ENCODE results near the gene PRRC2A. TPM values are rescaled to one million over a fixed set of nuclear protein-coding genes. Genes with fewer than 3 reads are reported as not detected.

PRRC2A gene
- total RNA-seq, 1 donor from 2014 or later = 76.9 TPM

DNA sequence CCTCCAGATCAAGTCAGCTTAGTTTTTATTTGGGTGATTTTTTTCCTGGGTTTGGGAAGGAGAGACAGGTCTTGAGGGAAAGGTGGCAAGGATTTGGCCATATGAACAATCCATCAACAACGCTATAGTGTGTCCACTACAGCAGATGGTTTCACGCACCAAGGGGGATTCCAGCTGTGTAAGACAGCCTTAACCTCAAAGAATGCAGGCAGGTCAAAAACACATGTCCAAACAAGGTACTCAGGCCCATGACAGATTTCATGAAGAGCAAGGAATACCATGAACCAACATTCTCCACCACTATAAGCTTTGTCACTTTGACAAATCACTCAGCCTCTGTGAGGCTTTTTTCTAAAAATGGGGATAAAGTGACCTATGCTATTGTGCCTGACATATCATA is 3.5 kb upstream of the PRRC2A start:
- intact Hi-C loops (cut with micrococcal nuclease) = no loop called here
- DNase-seq = no peak

DNA sequence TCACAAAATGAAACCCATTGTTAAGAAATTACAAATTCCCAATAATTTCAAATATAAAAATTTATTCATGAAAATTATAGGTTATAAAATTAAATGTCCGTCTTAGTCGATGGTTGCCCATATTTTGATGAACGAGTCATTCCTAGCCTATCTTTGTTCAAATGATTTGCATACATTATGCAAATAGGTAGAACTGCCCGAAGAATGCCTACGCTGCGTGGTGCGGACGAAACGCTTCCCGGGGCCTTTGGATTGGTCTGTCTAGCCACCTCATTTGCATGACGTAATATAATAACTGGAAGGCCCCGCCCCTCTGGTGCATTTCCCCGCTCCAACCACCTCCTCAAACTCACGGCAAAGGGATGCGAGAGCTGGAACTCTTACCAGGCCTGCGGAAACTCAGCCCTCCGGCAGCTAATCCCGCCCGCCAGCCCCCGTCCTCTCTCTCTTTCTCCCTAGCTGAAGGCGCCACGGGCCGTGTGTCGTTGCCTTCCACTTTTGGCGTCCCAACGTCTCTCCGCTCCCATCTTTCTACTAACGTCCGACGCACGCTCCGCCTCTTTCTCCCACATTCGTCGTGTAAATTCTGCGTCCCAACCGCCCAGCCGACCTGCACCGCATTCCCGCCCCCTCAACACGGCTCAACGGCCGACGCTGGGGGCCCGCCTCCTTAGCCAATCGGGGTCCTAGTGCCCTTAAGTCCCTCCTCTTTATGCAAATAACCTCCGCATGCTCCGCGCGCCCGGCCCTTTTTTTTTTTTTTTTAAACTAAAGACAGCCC is 520 bp upstream of the PRRC2A start:
- DNase-seq = peak; percentile 98
- intact Hi-C loops (cut with micrococcal nuclease) = no loop called here
- peak; percentile 93 for ATAC-seq

More for the DNA sequence above, 3.5 kb upstream of the PRRC2A start:
- no peak for ATAC-seq

- intact Hi-C loops (cut with micrococcal nuclease) = no loop called here
- no peak for ATAC-seq
- DNase-seq = no peak
Observed at GRCh38 chr6:31621320-31621939, 915 bp downstream of the PRRC2A start.

DNA sequence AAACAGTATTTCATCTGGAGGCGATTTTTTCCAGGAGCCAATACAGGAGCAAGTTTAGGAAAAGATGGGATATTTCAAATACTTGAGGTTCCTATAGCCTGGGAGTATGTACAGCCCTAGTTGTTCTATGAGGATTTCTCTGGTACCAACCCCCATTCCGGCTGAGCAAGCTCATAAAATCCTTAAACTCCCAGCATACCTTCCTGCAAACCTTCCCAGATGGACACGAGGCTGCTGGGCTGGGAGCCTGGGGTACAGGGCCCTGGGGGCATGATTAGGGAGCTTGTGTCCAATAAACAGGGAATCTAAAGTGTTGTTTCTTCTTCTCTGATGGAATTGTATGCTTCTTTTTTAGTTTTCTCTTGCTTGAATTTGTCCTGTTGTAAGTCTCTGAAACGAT is 1.5 kb downstream of the PRRC2A start:
- DNase-seq = no peak
- no peak for ATAC-seq
- intact Hi-C loops (cut with micrococcal nuclease) = no loop called here

GRCh38 chr6:31622684-31623091 is 2.2 kb downstream of the PRRC2A start:
- peak; percentile 48 for DNase-seq
- intact Hi-C loops (cut with micrococcal nuclease) = no loop called here
- ATAC-seq = no peak

GRCh38 chr6:31624070-31624469 is 3.6 kb downstream of the PRRC2A start:
- DNase-seq (no peak), ATAC-seq (no peak)
- intact Hi-C loops (cut with micrococcal nuclease) = no loop called here

- DNase-seq (no peak), ATAC-seq (no peak)
- intact Hi-C loops (cut with micrococcal nuclease) = no loop called here
Observed at GRCh38 chr6:31626952-31627351, 6.4 kb downstream of the PRRC2A start.

GRCh38 chr6:31627690-31628287 is 7.3 kb downstream of the PRRC2A start:
- intact Hi-C loops (cut with micrococcal nuclease) = no loop called here
- no peak for DNase-seq
- ATAC-seq = no peak

- no peak for DNase-seq
- no peak for ATAC-seq
- intact Hi-C loops (cut with micrococcal nuclease) = no loop called here
Observed at GRCh38 chr6:31629014-31629413, 8.5 kb downstream of the PRRC2A start.

GRCh38 chr6:31630177-31630934 is 9.8 kb downstream of the PRRC2A start:
- DNase-seq (no peak), ATAC-seq (no peak)
- intact Hi-C loops (cut with micrococcal nuclease) = no loop called here

DNA sequence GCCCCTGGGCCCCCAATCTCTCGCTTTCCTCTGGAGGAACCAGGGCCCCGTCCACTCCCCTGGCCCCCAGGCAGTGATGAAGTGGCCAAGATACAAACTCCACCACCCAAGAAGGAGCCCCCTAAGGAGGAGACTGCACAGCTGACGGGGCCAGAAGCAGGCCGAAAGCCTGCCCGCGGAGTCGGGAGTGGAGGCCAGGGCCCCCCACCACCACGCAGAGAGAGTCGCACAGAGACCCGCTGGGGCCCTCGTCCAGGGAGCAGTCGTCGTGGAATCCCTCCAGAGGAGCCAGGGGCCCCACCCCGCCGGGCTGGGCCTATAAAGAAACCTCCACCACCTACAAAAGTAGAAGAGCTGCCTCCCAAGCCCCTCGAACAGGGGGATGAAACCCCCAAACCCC is 10.7 kb downstream of the PRRC2A start:
- no peak for DNase-seq
- ATAC-seq = peak; percentile 5
- intact Hi-C loops (cut with micrococcal nuclease) = no loop called here

- DNase-seq = no peak
- intact Hi-C loops (cut with micrococcal nuclease) = no loop called here
- peak; percentile 20 for ATAC-seq
Observed at GRCh38 chr6:31631681-31632278, 11.3 kb downstream of the PRRC2A start.

- DNase-seq (no peak), ATAC-seq (peak; percentile 3)
- intact Hi-C loops (cut with micrococcal nuclease) = no loop called here
Observed at GRCh38 chr6:31632279-31632946, 11.9 kb downstream of the PRRC2A start.

DNA sequence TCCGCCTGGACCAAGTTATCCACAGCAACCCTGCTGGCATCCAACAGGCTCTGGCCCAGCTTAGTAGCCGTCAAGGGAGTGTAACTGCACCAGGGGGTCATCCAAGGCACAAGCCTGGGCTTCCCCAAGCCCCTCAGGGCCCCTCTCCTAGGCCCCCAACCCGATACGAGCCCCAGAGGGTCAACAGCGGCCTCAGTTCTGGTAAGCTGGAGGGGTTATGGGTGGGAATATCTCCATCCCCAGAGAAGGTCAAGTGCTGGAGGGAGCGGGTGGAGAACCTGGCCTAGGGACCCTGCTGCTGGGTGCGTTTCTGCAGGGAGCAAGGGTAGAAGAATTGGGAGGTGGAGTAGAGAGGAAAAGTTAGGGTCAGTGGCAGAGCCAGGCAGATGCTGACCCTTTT is 12.9 kb downstream of the PRRC2A start:
- no peak for DNase-seq
- no peak for ATAC-seq
- intact Hi-C loops (cut with micrococcal nuclease) = no loop called here

DNA sequence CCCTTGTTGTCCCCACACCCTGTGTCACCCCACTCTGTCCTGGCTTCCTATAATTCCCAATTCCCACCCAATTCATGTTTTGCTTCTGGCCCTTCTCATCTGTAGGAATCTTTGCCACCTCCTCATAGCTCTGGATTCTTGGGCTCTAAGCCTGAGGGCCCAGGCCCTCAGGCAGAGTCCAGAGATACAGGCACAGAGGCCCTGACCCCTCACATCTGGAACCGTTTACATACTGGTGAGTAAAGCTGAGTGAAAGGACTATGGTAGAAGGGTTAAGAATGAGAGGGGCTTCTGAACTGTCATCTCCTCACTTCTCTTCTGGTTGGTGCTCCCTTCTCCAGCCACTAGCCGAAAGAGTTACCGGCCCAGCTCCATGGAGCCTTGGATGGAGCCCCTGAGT is 13.6 kb downstream of the PRRC2A start:
- no peak for DNase-seq
- ATAC-seq = no peak

DNA sequence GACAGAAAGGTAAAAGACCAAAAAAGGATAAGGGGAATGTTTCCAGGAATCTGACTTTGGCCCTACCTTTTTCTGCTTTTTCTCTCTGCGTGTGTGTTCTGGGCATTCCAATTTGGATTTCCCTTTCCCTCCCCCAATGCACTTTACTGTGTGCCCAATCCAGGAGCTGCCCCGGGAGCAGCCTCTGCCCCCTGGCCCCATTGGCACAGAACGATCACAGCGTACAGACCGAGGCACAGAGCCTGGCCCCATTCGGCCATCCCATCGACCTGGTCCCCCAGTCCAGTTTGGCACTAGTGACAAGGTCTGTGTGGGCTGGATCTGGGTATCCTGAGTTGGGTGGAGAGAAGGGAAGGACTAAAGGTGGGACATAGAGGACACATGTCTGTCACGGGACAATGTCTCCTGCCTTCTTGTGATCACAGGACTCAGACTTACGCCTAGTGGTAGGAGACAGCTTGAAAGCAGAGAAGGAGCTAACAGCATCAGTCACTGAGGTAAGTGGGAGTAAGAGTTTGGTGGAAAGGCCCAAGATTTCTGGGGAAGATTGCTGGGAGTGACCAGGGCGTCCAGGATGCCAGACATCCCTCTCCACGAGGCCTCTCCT is 14.6 kb downstream of the PRRC2A start:
- intact Hi-C loops (cut with micrococcal nuclease) = no loop called here
- DNase-seq (no peak), ATAC-seq (no peak)

More for the DNA sequence above, 13.6 kb downstream of the PRRC2A start:
- intact Hi-C loops (cut with micrococcal nuclease) = no loop called here

GRCh38 chr6:31636698-31637596 is 16.4 kb downstream of the PRRC2A start:
- DNase-seq (no peak), ATAC-seq (peak; percentile 6)
- intact Hi-C loops (cut with micrococcal nuclease) = no loop called here

- ATAC-seq (no peak), DNase-seq (no peak)
- intact Hi-C loops (cut with micrococcal nuclease) = no loop called here
Observed at GRCh38 chr6:31639043-31639442, 18.5 kb downstream of the PRRC2A start.

All from left ventricle myocardium superior (tissue), 1 donor.